ENCODE results near the gene PRRC2C.

The PRRC2C gene

GRCh38 chr1:171521567-171521966 lies 36.2 kb downstream of the PRRC2C start:
- no peak for TF ChIP-seq CTCF (IDR thresholded peaks at IDR 0.05)

- TF ChIP-seq CTCF (IDR thresholded peaks at IDR 0.05) = no peak
These were observed 45.3 kb downstream of the PRRC2C start for GRCh38 chr1:171530676-171531075.

GRCh38 chr1:171532520-171532919 lies 47.2 kb downstream of the PRRC2C start:
- no peak for TF ChIP-seq CTCF (IDR thresholded peaks at IDR 0.05)

- TF ChIP-seq CTCF (IDR thresholded peaks at IDR 0.05) = no peak
These were observed 60.2 kb downstream of the PRRC2C start for GRCh38 chr1:171545523-171545922.

- TF ChIP-seq CTCF (IDR thresholded peaks at IDR 0.05) = no peak
These were observed 64.7 kb downstream of the PRRC2C start for GRCh38 chr1:171550050-171550449.

GRCh38 chr1:171563675-171564074 lies 78.3 kb downstream of the PRRC2C start:
- TF ChIP-seq CTCF (IDR thresholded peaks at IDR 0.05) = no peak

GRCh38 chr1:171566467-171566866 lies 81.1 kb downstream of the PRRC2C start:
- peak; percentile 67 for TF ChIP-seq CTCF (IDR thresholded peaks at IDR 0.05)

GRCh38 chr1:171570295-171570694 lies 85.0 kb downstream of the PRRC2C start:
- no peak for TF ChIP-seq CTCF (IDR thresholded peaks at IDR 0.05)

All from LNCAP (cell line).